HCEC 1CT (cell line): ENCODE data around the gene AGAP2.

Experiments
- DNase-seq: peaks from one replicate; pipeline ENCODE4 v3.0.0-alpha.2; 2017

Gene AGAP2

GRCh38 chr12:57751788-57752667 is 13.5 kb upstream of the AGAP2 start, which contains the start of gene CDK4:
Gene CDK4, minus strand, starts transcription at chr12:57752310. Its CDS starts 593 bp downstream, at chr12:57751717.
- peak; percentile 100 for DNase-seq

DNA sequence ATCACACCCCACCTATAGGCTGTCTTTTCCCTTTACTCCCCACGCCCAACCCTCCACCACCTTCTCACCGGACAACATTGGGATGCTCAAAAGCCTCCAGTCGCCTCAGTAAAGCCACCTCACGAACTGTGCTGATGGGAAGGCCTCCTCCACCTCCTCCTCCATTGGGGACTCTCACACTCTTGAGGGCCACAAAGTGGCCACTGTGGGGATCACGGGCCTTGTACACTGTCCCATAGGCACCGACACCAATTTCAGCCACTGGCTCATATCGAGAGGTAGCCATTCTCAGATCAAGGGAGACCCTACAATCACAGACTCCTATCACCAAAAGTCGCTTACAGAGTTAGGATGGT is 12.9 kb upstream of the AGAP2 start:
- peak; percentile 62 for DNase-seq

- no peak for DNase-seq
These were observed 12.3 kb upstream of the AGAP2 start for GRCh38 chr12:57750561-57751431.

DNA sequence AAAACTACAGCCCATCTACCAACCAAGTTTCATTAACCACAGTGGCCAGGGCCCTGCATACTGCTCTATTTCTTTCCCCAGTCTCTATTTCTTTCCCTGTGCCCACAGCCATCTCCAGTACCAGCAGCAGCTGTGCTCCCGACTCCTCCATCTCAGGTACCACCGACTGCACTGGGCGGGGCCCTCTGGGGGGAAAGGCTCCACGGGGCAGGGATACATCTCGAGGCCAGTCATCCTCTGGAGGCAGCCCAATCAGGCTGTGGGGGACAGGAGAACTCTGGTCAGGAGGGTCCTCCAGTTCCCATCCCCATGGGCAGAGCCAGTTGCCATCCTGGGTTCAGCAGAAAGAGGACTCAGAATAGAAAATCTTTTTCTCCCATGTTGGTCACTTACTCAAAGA is 10.5 kb upstream of the AGAP2 start:
- DNase-seq, result no peak

- no peak for DNase-seq
These were observed 7.5 kb upstream of the AGAP2 start for GRCh38 chr12:57746025-57746424.

DNA sequence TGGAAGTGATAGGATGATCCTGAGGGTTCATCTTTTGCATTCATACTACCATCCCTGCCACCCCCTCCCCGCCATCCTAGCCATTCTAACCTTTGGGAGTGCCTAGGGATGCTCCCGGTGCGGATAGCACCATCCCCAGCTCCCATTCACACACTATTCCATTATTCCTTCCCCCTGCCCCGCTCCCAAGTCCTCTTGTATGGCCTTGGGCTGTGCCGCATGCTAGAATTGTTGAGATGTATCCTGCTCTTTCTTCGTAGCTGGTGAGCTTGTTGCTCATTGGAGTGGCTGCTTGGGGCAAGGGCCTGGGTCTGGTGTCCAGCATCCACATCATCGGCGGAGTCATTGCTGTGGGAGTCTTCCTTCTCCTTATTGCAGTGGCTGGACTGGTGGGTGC is 6.9 kb upstream of the AGAP2 start:
- DNase-seq, result no peak

DNA sequence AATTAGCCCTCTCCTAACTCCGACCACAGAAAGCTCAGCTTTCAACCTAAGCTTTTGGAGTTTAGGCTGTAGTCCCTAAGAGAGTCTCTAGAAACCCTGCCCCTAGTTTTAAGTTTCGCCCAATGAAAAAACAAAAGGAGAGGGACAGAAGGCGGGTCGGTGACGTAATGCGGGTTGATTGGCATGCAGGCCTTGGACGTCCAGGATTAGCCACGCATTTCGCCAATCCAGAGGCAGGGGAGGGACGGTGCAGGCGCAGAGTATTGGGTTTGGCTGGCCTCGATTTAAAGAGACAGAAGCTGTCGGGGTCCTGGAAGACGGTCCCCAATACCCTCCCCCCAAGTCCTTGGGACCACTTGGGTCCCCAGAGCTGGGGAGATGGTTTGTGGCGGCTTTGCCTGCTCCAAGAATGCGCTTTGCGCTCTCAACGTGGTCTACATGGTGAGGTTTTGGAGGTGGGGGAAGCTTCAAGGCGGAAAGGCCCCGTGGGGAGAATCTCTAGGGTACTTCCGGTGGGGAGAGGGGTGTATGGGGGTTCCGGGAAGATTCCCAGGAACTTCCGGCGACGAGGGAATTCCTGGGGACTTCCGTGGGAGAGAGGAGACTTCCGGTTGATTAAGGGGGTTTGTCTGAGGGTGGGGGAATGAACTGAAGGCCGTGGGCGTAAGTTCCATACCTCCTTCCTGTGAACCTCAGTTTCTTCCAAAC is 6.4 kb upstream of the AGAP2 start, which contains the start of gene TSPAN31:
Gene TSPAN31, plus strand, starts transcription at position 263 of the 708 bp plus-strand sequence. Its CDS starts 116 bp downstream, at position 379.
- peak; percentile 96 for DNase-seq

- DNase-seq, result no peak
These were observed 5.7 kb upstream of the AGAP2 start for GRCh38 chr12:57744194-57744776.

DNA sequence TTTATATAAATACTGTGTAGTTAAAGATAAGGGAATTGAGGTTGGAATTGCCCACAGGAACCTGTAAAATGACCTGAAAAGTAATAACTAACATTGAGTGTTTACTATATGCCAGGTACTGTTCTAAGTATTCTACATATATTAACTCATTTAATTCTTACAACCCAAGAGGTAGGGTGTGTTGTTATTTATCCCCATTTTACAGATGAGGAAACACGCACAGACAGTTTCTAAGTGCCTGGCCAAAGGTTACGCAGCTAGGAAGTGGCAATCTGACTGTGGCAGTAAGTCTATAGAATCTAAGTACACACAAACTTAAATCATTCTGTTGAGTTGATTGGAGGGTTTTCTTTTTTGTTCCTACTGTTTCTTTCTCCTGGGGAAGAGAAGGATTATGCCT is 5.2 kb upstream of the AGAP2 start:
- DNase-seq, result no peak

DNA sequence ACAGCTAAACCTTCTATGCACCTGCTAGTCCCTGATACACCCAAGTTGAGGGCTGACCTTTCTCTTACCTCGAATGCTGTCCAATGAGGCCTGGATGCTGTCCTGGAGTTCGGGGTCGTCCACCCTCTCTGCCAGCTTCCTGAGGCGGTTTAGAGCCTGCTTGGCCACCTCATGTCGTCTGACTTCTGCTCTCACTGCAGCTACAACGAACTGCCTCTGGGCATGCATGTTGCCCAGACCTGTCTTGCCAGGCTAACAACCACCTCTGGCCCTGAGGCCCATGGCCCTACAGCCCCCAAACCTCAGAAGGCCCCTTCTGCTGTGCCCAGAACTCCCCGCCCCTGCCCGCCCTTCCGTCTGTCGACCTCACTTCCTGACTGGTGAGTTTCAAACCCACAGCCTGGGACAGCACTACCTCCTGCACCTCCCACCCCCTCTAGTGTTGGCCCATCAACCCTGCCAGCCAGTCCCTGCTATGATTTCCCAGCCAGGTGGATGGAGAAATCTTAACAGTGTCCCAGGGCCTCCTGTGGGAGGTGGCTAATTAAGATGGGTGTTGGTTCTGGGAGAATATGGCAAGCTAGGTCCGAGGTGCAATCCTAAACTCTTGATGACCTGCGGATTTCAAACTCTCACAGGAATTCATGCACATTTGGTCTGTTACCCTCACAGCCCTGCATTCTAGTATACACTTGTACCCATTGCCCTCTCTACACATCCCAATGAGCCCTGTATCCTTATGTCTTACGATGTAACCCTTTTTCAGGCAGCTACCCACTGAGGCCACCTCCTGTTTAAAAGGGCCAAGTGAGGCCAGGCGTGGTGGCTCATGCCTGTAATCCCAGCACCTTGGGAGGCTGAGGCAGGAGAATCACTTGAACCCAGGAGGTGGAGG is 3.5 kb upstream of the AGAP2 start:
- no peak for DNase-seq

GRCh38 chr12:57741413-57741789 is 2.9 kb upstream of the AGAP2 start:
- DNase-seq, result no peak

DNA sequence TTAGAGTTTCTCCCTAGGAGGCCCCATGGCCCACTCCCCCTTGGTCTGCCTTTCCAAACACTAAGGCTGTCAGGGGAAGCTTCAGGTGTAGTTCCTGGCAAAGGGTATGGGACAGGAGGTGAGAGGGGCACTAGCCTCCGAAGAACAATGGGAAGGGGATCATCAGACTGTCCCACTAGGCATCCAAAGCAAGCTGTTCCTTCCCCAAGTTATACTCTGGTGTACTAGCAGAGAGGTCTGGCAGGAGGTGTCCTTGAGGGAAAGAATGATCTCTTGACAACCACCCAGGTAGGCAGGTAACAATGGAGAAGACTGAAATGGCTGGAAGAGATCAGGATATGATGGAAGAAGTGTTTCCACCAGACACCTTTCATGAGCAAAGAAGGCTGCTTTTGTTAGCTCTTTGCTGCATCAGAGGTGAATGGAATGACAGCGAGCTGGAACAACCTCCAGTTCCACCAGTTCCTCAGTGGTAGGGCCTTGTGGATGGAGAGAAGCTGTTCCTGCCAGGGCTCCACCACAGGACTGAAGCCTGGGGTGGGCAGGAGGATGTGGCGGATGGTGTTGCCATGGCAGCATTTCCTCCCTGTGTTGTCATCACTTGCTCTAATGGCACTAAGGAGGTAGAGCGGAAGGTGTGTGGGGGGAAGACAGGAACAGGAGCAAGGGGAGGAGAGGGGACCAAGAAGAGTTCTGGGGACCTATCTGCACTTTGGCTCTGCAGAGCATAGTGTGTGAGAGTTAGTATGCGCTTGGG is 2.3 kb upstream of the AGAP2 start:
- DNase-seq, result no peak

DNA sequence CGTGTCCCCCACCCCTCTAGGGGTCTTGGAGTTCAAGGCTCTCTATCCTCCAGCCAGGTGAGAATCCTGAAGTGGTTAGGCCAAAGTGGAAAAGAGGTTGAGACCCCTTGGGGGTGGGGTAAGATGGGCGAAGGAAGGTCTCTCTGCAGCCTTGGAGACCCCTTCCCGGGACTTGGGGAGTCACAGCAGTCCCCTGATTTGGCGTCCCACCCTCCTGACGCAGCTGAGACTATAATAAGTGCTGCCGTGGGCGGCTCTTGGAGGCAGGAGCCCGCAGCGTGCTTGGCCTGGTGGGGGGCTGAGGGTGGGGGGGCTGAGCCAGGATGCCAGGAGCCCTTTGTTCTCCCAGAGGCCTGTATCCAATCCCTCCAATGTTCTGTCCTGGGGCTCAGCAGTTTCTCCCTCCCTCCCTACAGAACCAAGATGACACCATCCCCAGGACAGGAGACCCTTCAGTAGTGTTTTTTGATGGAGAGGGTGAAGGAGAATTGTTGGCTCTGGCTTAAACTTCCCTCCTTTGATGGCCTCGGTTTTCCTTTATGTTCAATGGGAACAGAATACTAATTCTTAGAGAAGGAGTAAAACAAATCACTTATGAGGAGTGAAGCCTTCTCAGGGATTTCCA is 1.5 kb upstream of the AGAP2 start:
- no peak for DNase-seq

DNA sequence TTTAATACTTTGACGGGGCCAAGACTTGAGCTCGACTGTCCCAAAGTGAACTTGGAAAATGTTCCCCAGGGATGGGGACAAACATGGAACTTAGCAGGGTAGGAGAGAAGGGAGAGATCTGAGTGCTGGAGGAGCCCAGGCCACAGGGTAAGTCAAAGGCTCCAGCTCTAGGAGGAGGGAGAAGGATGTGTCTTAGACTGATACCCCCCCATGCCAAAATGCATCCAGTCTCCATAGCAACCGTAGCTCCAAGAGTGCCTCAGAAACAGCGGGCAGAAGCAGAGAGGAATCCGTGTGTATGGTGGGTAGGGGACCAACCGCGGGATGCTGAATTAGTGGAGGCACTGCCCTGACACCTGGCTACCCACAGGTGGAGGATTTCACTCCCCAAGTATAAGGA is 845 bp upstream of the AGAP2 start:
- DNase-seq, result no peak

DNA sequence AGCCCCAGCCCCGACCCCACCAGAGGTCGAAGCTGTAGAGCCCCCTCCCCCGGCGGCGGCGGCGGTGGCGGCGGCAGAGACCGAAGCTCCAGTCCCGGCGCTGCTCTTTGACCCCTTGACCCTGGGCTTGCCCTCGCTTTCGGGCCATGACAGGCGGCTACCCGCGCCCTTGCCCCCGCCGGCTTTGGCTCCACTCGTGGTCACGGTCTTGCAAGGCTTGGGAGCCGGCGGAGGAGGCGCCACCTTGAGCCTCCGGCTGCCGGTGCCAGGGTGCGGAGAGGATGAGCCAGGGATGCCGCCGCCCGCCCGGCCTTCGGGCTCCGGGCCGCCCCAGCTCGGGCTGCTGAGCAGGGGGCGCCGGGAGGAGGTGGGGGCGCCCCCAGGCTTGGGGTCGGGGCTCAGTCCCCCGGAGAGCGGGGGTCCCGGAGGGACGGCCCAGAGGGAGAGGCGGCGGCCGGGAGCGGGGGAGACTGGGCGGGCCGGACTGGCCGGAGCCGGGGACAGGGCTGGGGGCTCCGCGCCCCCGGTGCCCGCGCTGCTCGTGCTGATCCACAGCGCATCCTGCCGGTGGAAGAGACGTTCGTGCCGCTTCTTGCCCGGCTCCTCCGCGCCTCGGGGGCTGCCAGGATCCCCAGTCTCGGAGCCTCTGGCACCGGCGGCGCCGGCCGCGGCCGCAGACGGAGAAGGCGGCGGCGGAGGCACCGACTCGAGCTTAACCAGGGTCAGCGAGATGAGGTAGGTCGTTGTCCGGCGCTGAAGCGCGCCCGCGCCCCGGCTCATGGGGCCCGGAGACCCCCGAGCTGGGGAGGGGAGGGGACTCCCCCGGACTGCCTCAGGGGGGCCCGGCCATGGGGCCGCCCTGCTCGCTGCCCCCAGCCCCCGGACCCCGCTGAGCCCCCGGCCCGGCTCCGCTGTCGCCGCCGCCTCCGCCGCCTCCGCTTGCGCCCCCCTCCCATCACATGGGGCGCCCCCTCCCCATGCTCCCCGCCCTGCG is 778 bp downstream of the AGAP2 start:
- no peak for DNase-seq

DNA sequence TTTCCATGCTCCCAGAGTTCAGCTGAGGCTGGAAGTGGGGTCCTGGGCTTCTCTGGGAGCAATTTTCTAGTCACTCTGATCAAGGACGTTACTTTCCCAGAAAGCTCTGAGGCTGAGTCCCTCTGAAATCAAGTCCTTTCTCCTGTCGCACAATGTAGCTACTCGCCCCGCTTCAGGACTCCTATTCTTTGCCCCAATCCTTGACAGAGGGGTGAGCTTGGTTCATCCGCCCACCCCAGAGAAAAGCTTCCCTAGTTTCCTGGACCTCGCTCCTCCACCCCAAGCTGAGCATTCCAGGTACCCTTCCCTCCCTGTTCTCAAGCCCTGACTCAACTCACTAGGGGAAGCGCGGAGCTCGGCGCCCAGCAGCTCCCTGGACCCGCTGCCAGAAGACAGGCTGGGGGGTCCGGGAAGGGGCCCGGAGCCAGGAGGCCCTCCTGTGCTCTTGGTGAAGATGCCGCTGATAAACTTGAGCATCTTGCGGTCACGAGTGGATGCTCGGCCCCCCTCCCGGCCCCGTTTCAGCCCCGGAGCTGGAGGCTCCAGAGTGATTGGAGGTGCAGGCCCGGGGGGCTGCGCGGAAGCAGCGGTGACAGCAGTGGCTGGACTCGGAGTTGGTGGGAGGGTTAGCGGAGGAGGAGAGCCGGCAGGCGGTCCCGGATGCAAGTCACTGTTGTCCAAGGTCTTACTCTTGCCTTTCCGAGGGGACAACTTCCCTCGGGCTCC is 1.6 kb downstream of the AGAP2 start:
- DNase-seq, result no peak

GRCh38 chr12:57735952-57736740 is 2.4 kb downstream of the AGAP2 start:
- peak; percentile 57 for DNase-seq
